HUES64 (cell line): Measurements from ENCODE around the gene CES3.

Experiments
- H3K27ac ChIP-seq: 2 replicates; pipeline ENCODE4 v1.7.0; 2013; ENCODE audit warnings: low read depth, low read length, inconsistent platforms
- H3K27me3 ChIP-seq: 2 replicates; pipeline ENCODE4 v1.6.1; 2013; ENCODE audit warnings: mild to moderate bottlenecking, low read length; ENCODE audit not compliant: insufficient read depth
- H3K36me3 ChIP-seq: 2 replicates; pipeline ENCODE4 v1.6.1; 2013; ENCODE audit warnings: mild to moderate bottlenecking, low read length; ENCODE audit not compliant: insufficient read depth
- H3K4me1 ChIP-seq: 2 replicates; pipeline ENCODE4 v1.6.1; 2013; ENCODE audit warnings: mild to moderate bottlenecking, low read length, moderate library complexity; ENCODE audit not compliant: insufficient read depth
- H3K4me3 ChIP-seq: 2 replicates; pipeline ENCODE4 v1.5.1; 2013; ENCODE audit warnings: mild to moderate bottlenecking, low read length, moderate library complexity
- H3K9ac ChIP-seq: 2 replicates; pipeline ENCODE4 v1.6.1; 2013; ENCODE audit warnings: mild to moderate bottlenecking, low read depth, low read length
- H3K9me3 ChIP-seq: 2 replicates; pipeline ENCODE4 v1.6.1; 2013; ENCODE audit warnings: low read depth, low read length; ENCODE audit not compliant: insufficient read depth
- WGBS: fragments of 150-250, 120-280 bp; methylation state at CpG from one replicate; pipeline ENCODE4 v1.1.7; 2013; ENCODE audit warnings: missing lambda C conversion rate; 5-methylcytosine and 5-hydroxymethylcytosine counted together

The CES3 gene

DNA sequence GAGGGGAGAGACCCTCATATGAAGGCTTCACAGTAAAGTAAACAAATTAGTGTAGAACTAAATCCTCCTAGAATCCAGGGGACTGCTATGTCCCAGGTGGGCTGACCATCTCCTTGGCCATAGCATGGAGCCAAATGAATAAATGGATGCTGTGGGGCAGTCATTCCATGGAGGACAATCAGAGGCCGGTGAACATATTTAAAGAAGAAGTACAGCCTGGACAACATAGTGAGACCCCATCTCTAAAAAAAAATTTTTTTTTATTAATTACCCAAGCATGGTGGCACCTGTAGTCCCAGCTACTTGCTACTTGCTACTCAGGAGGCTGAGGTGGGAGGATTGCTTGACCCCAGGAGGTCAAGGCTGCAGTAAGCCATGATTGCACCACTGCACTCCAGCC, 62.6 kb downstream of the CES3 start:
- H3K9ac ChIP-seq, result no peak overlapping the region
- no peak overlapping the region for H3K27ac ChIP-seq
- H3K36me3 ChIP-seq, result no peaks in the 10 kb centered on the region
- H3K27me3 ChIP-seq, result peaks cover 6% of the 10 kb centered on the region; the same call in 1 of the 2 replicates
- H3K4me1 ChIP-seq, result peaks cover 3% of the 10 kb centered on the region; the same call in 1 of the 2 replicates
- H3K4me3 ChIP-seq, result no peak overlapping the region
- 82% methylated on average over 1 of the region's 1 CpG for WGBS
- H3K9me3 ChIP-seq, result no peaks in the 10 kb centered on the region
